AG04449 (cell line): Measurements from ENCODE around the gene TMEM40.

ENCODE experiments used
- CTCF ChIA-PET: fragments of 350-600 bp; formaldehyde crosslinking; extraction: SDS; loops from one replicate; lab custom pipeline; 2021; ENCODE audit warnings: antibody characterized with exemption; lab: Yijun Ruan, JAX
- POLR2A ChIA-PET: fragments of 400-600, 350-600 bp; formaldehyde crosslinking; extraction: SDS; loops from one replicate; lab custom pipeline; 2020; ENCODE audit warnings: antibody characterized with exemption, inconsistent platforms; lab: Yijun Ruan, JAX
- DNase-seq: peaks from one replicate; pipeline ENCODE4 v3.0.0-alpha.2; 2010; ENCODE audit warnings: low read depth, low spot score
- H3K4me3 ChIP-seq: 2 replicates; pipeline ENCODE4 v1.5.1; 2011; ENCODE audit warnings: low read depth, mild to moderate bottlenecking, control low read depth, low read length
- CTCF ChIP-seq: IDR thresholded peaks from one replicate; pipeline ENCODE4 v1.5.1; 2011; ENCODE audit warnings: mild to moderate bottlenecking, moderate library complexity, low read length, control low read depth, inconsistent platforms; ENCODE audit not compliant: insufficient read depth; ENCODE audit errors: missing control alignments

The TMEM40 gene

GRCh38 chr3:12710062-12710461 lies 49.0 kb downstream of the TMEM40 start:
- CTCF ChIA-PET = interaction anchor here (1.0 to 6.2 kb wide), 6 partner anchors 10 to 182 kb away, joined by 3 to 77 read pairs (median 11); partner anchors contain the start of gene RPL32
- POLR2A ChIA-PET = no interaction called here
- no peak for TF ChIP-seq CTCF
- DNase-seq = no peak
- H3K4me3 ChIP-seq = no peak overlapping the region

GRCh38 chr3:12709334-12709733 lies 49.7 kb downstream of the TMEM40 start:
- TF ChIP-seq CTCF = no peak
- POLR2A ChIA-PET = interaction anchor here (1.2 kb wide), 1 partner anchor 15 kb away, joined by 3 read pairs; no protein-coding TSS in a partner anchor
- no peak for DNase-seq
- no peak overlapping the region for H3K4me3 ChIP-seq
- CTCF ChIA-PET = interaction anchor here (0.6 to 6.2 kb wide), 12 partner anchors 8 to 574 kb away, joined by 3 to 77 read pairs (median 4); partner anchors contain the start of gene RPL32

GRCh38 chr3:12708584-12709192 lies 50.4 kb downstream of the TMEM40 start:
- TF ChIP-seq CTCF = peak; percentile 36
- POLR2A ChIA-PET = interaction anchor here (1.2 kb wide), 1 partner anchor 15 kb away, joined by 3 read pairs; no protein-coding TSS in a partner anchor
- DNase-seq = no peak
- CTCF ChIA-PET = interaction anchor here (0.6 to 6.2 kb wide), 13 partner anchors 8 to 574 kb away, joined by 3 to 77 read pairs (median 4); partner anchors contain the start of gene RPL32
- H3K4me3 ChIP-seq = no peak overlapping the region

GRCh38 chr3:12707449-12707848 lies 51.6 kb downstream of the TMEM40 start:
- POLR2A ChIA-PET = no interaction called here
- TF ChIP-seq CTCF = no peak
- CTCF ChIA-PET = interaction anchor here (0.7 to 6.2 kb wide), 14 partner anchors 8 to 134 kb away, joined by 3 to 77 read pairs (median 4); partner anchors contain the start of gene RPL32
- no peak for DNase-seq
- H3K4me3 ChIP-seq = no peak overlapping the region

GRCh38 chr3:12706504-12707253 lies 52.4 kb downstream of the TMEM40 start:
- CTCF ChIA-PET = interaction anchor here (0.6 to 6.2 kb wide), 33 partner anchors 9 to 198 kb away, joined by 3 to 77 read pairs (median 4); partner anchors contain the start of gene RPL32
- H3K4me3 ChIP-seq = no peak overlapping the region
- DNase-seq = no peak
- peak; percentile 79 for TF ChIP-seq CTCF
- POLR2A ChIA-PET = no interaction called here

- TF ChIP-seq CTCF = no peak
- ChIA-PET POLR2A (no interaction called here), CTCF (interaction anchor here (0.7 to 6.2 kb wide), 24 partner anchors 9 to 197 kb away, joined by 3 to 77 read pairs (median 6); partner anchors contain the start of gene RPL32)
- DNase-seq = no peak
- no peak overlapping the region for H3K4me3 ChIP-seq
Observed at GRCh38 chr3:12705981-12706380, 53.1 kb downstream of the TMEM40 start.
